ENCODE measurements around the gene C1GALT1C1L.
"Not testable (repeated sequence)": the region's sequence is repeated elsewhere in the genome, so short reads cannot be mapped to it uniquely, and the experiment has no call there.

Gene C1GALT1C1L

GRCh38 chr2:43676322-43677050 lies at the start of gene C1GALT1C1L:
C1GALT1C1L (minus strand) TSS chr2:43676429; CDS start chr2:43676322, 107 bp downstream.
- DNase-seq, result no peak

- no peak for DNase-seq
Measured at GRCh38 chr2:43725711-43726246, 49.5 kb upstream of the C1GALT1C1L start.

GRCh38 chr2:43724728-43725526 lies 48.7 kb upstream of the C1GALT1C1L start:
- DNase-seq, result no peak

GRCh38 chr2:43718530-43719124 lies 42.4 kb upstream of the C1GALT1C1L start:
- DNase-seq, result no peak

GRCh38 chr2:43717322-43717721 lies 41.1 kb upstream of the C1GALT1C1L start:
- peak; percentile 49 for DNase-seq

- DNase-seq, result no peak
Measured at GRCh38 chr2:43715300-43716098, 39.3 kb upstream of the C1GALT1C1L start.

- peak; percentile 36 for DNase-seq
Measured at GRCh38 chr2:43714164-43714563, 37.9 kb upstream of the C1GALT1C1L start.

- DNase-seq, result no peak
Measured at GRCh38 chr2:43710866-43711265, 34.6 kb upstream of the C1GALT1C1L start.

GRCh38 chr2:43708891-43709290 lies 32.7 kb upstream of the C1GALT1C1L start:
- DNase-seq, result no peak

- no peak for DNase-seq
Measured at GRCh38 chr2:43708178-43708577, 31.9 kb upstream of the C1GALT1C1L start.

- peak; percentile 9 for DNase-seq
Measured at GRCh38 chr2:43707255-43708015, 31.2 kb upstream of the C1GALT1C1L start.

GRCh38 chr2:43701111-43701510 lies 24.9 kb upstream of the C1GALT1C1L start:
- no peak for DNase-seq

GRCh38 chr2:43699761-43700160 lies 23.5 kb upstream of the C1GALT1C1L start:
- no peak for DNase-seq

- DNase-seq, result not testable (repeated sequence)
Measured at GRCh38 chr2:43698140-43698539, 21.9 kb upstream of the C1GALT1C1L start.

- no peak for DNase-seq
Measured at GRCh38 chr2:43692428-43692994, 16.3 kb upstream of the C1GALT1C1L start.

- no peak for DNase-seq
Measured at GRCh38 chr2:43689999-43690398, 13.8 kb upstream of the C1GALT1C1L start.

- DNase-seq, result no peak
Measured at GRCh38 chr2:43685357-43685756, 9.1 kb upstream of the C1GALT1C1L start.

GRCh38 chr2:43677783-43678182 lies 1.6 kb upstream of the C1GALT1C1L start:
- DNase-seq, result not testable (repeated sequence)

- no peak for DNase-seq
Measured at GRCh38 chr2:43675646-43676321, 445 bp downstream of the C1GALT1C1L start.

GRCh38 chr2:43657241-43657640 lies 19.0 kb downstream of the C1GALT1C1L start:
- DNase-seq, result no peak

GRCh38 chr2:43653506-43653905 lies 22.7 kb downstream of the C1GALT1C1L start:
- no peak for DNase-seq

Data from inflammatory macrophage treated with lipopolysaccharide for 4 hours (primary cell).